Testis (tissue), 3 donors: ENCODE data around the gene RGS12. TPM values are rescaled to one million over a fixed set of nuclear protein-coding genes. Genes with fewer than 3 reads are reported as not detected.

Source experiments
- DNase-seq: peaks from one replicate; pipeline ENCODE4 v3.0.0-alpha.2; 2019
- H3K27ac ChIP-seq, 2 donors: fragments of 200-600 bp; sonication (generic); one replicate each; pipeline ENCODE4 v1.5.1; 2019
- H3K27me3 ChIP-seq: fragments of 200-600 bp; sonication (generic); one replicate; pipeline ENCODE4 v1.5.1; 2019
- H3K36me3 ChIP-seq: fragments of 200-600 bp; sonication (generic); one replicate; pipeline ENCODE4 v1.5.1; 2017; ENCODE audit warnings: low read depth; ENCODE audit errors: missing control alignments
- H3K4me1 ChIP-seq: fragments of 200-600 bp; sonication (generic); one replicate; pipeline ENCODE4 v1.5.1; 2019
- H3K4me3 ChIP-seq, 2 donors: fragments of 200-600 bp; sonication (generic); one replicate each; pipeline ENCODE4 v1.5.1; 2017 to 2019
- H3K9me3 ChIP-seq: fragments of 200-600 bp; sonication (generic); one replicate; pipeline ENCODE4 v1.5.1; 2017
- POLR2A ChIP-seq: fragments of 450-650 bp; IDR thresholded peaks from one replicate; pipeline ENCODE4 v1.6.1; 2017; ENCODE audit warnings: antibody characterized with exemption, mild to moderate bottlenecking, moderate library complexity
- WGBS, 2 donors: methylation state at CpG; one replicate each; pipeline ENCODE4 v1.1.5; 2018; 5-methylcytosine and 5-hydroxymethylcytosine counted together
- intact Hi-C: fragments of 100-400 bp; cut with DNase I; formaldehyde crosslinking; loops from one replicate; pipeline ENCODE4 v1.15.1; 2023; ENCODE audit warnings: low total_unique reads
- polyA plus RNA-seq: library from polyadenylated mRNA; stranded (reverse); fragments of 350-450 nt; fragmentation: Illumina TruSeq; extraction: RNeasy Lipid Tissue Mini Kit (QIAGEN cat#74804); gene quantifications from one replicate; pipeline ENCODE4 v1.2.3, GENCODE V29; 2014; ENCODE audit warnings: low read depth, low replicate concordance; ENCODE audit not compliant: insufficient read depth
- total RNA-seq, 2 donors: library from RNA; depleted of rRNA; stranded (reverse); fragments of >200 nt; gene quantifications; one replicate each; pipeline ENCODE4 v1.2.3, GENCODE V29; 2016
- TF ChIP-seq, protein P1 (sequence below), 3 experiments: fragments of 450-650 bp in 2 of 3; fragments of 200-600 bp in 1 of 3; sonication (generic) in 1 of 3; IDR thresholded peaks; one replicate each; pipeline ENCODE4 v1.5.1; 2016 to 2019; ENCODE audit warnings: antibody characterized with exemption in 3 of 3, mild to moderate bottlenecking in 2 of 3, moderate library complexity in 1 of 3

The RGS12 gene
- total and polyA plus RNA-seq, 3 donors from 2014 or later, result 25.0 to 68.2 (median 39.0) TPM

GRCh38 chr4:3288571-3289094 is 4.2 kb upstream of the RGS12 start:
- H3K4me1 ChIP-seq, result peaks cover 9% of the 10 kb centered on the region
- DNase-seq, result peak; percentile 11
- no peaks in the 10 kb centered on the region for H3K36me3 ChIP-seq
- no peaks in the 10 kb centered on the region for H3K9me3 ChIP-seq
- no peak overlapping the region for H3K27ac ChIP-seq
- no peak overlapping the region for H3K4me3 ChIP-seq
- no peak for TF ChIP-seq POLR2A
- TF ChIP-seq, protein P1, sequence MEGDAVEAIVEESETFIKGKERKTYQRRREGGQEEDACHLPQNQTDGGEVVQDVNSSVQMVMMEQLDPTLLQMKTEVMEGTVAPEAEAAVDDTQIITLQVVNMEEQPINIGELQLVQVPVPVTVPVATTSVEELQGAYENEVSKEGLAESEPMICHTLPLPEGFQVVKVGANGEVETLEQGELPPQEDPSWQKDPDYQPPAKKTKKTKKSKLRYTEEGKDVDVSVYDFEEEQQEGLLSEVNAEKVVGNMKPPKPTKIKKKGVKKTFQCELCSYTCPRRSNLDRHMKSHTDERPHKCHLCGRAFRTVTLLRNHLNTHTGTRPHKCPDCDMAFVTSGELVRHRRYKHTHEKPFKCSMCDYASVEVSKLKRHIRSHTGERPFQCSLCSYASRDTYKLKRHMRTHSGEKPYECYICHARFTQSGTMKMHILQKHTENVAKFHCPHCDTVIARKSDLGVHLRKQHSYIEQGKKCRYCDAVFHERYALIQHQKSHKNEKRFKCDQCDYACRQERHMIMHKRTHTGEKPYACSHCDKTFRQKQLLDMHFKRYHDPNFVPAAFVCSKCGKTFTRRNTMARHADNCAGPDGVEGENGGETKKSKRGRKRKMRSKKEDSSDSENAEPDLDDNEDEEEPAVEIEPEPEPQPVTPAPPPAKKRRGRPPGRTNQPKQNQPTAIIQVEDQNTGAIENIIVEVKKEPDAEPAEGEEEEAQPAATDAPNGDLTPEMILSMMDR (IDR thresholded peaks at IDR 0.05), result no peak
- WGBS, 2 donors, result 72 to 83% methylated on average over 7 to 11 of the region's 11 CpGs
- intact Hi-C loops, result no loop called here
- no peaks in the 10 kb centered on the region for H3K27me3 ChIP-seq

DNA sequence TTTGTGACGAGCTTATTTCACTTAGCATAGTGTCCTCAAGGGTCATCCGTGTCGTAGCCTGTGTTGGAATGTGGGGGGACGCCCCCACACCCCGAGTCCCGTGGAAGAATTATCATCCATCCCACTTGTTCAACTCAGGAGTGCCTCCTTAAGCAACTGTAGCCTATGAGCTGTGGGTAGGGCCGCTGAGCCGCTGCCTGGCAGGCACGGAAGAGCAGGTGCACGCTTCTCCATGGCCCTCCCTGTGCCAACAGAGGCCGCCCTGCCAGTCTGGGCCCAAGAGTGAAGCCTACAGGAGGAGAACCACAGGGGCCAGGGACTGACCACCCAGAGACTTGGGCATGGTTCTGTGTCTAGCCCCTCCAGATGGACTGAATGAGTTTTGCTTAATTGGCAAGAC is 2.3 kb upstream of the RGS12 start:
- peaks cover 15% of the 10 kb centered on the region for H3K4me1 ChIP-seq
- H3K9me3 ChIP-seq, result no peaks in the 10 kb centered on the region
- H3K27me3 ChIP-seq, result no peaks in the 10 kb centered on the region
- 96% methylated on average over 11 of the region's 11 CpGs for WGBS, 2 donors
- TF ChIP-seq, protein P1 (IDR thresholded peaks at IDR 0.05), result no peak
- TF ChIP-seq POLR2A, result no peak
- no peak overlapping the region for H3K4me3 ChIP-seq
- H3K36me3 ChIP-seq, result no peaks in the 10 kb centered on the region
- no peak overlapping the region for H3K27ac ChIP-seq
- intact Hi-C loops, result no loop called here
- no peak for DNase-seq

- Histone ChIP-seq H3K9me3 (no peaks in the 10 kb centered on the region), H3K27ac (no peak overlapping the region), H3K27me3 (no peaks in the 10 kb centered on the region), H3K4me1 (peaks cover 15% of the 10 kb centered on the region), H3K4me3 (no peak overlapping the region), H3K36me3 (no peaks in the 10 kb centered on the region)
- TF ChIP-seq, protein P1 (IDR thresholded peaks at IDR 0.05), result no peak
- no peak for TF ChIP-seq POLR2A
- intact Hi-C loops, result no loop called here
- no peak for DNase-seq
- WGBS, 2 donors, result 89% methylated on average over 9 of the region's 9 CpGs
Measured at GRCh38 chr4:3290889-3291321, 1.9 kb upstream of the RGS12 start.

DNA sequence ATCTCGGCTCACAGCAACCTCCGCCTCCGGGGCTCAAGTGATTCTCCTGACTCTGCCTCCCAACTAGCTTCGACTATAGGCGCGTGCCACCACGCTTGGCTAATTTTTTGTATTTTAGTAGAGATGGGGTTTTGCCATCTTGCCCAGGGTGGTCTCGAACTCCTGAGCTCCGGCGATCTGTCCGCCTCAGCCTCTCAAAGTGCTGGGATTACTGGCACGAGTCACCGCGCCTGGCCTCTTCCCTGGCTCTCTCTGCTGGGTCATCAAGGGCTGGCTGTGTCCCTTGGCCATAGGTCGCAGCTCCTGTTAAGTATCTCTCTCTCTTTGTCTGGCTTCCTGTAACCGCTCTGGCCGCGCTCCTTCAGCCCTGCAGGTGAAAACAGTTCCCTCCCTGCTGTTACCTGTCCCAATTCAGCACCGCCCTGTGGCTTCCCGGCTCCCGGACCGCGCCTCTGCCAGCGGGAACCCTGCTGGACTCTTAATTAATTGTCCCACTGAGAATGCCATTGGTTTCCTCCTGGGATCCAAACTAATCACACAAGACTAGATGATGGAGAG is 1.3 kb upstream of the RGS12 start:
- intact Hi-C loops, result no loop called here
- Histone ChIP-seq H3K36me3 (no peaks in the 10 kb centered on the region), H3K27me3 (no peaks in the 10 kb centered on the region), H3K4me3 (peak overlapping the region; percentile 73 to 87), H3K9me3 (no peaks in the 10 kb centered on the region), H3K4me1 (peaks cover 15% of the 10 kb centered on the region), H3K27ac (peak overlapping the region; percentile 85 to 86)
- 42 to 44% methylated on average over 17 to 24 of the region's 24 CpGs for WGBS, 2 donors
- no peak for TF ChIP-seq POLR2A
- TF ChIP-seq, protein P1 (IDR thresholded peaks at IDR 0.05), result no peak
- no peak for DNase-seq

GRCh38 chr4:3291969-3292570 is 751 bp upstream of the RGS12 start:
- Histone ChIP-seq H3K27me3 (no peaks in the 10 kb centered on the region), H3K36me3 (no peaks in the 10 kb centered on the region), H3K4me3 (peak overlapping the region; percentile 73 to 87), H3K9me3 (no peaks in the 10 kb centered on the region), H3K4me1 (peaks cover 15% of the 10 kb centered on the region), H3K27ac (peak overlapping the region; percentile 85 to 86)
- intact Hi-C loops, result no loop called here
- peak; percentile 44 for DNase-seq
- 0 to 1% methylated on average over 28 to 31 of the region's 60 CpGs for WGBS, 2 donors
- TF ChIP-seq, protein P1 (IDR thresholded peaks at IDR 0.05), result no peak
- TF ChIP-seq POLR2A, result no peak
